HEK293 (cell line): Measurements from ENCODE around the gene INTS7.
"Not testable (repeated sequence)": the region's sequence is repeated elsewhere in the genome, so short reads cannot be mapped to it uniquely, and the experiment has no call there.

Experiments
- CTCF ChIA-PET: fragments of 350-600 bp; formaldehyde crosslinking; extraction: SDS; loops from one replicate; lab custom pipeline; 2021; ENCODE audit warnings: antibody characterized with exemption; lab: Yijun Ruan, JAX
- POLR2A ChIA-PET: fragments of 300-600 bp; formaldehyde crosslinking; extraction: SDS; loops from one replicate; lab custom pipeline; 2020; ENCODE audit warnings: antibody characterized with exemption, inconsistent platforms; lab: Yijun Ruan, JAX
- H3K27ac ChIP-seq: fragments of 200-500 bp; sonication (Bioruptor generic); 2 replicates; pipeline ENCODE4 v1.5.1; 2014; ENCODE audit warnings: low read depth, low read length, control low read depth, inconsistent platforms; ENCODE audit errors: extremely low read depth
- H3K36me3 ChIP-seq, 2 experiments: fragments of 200-500 bp in 1 of 2; sonication (Bioruptor generic) in 1 of 2; 1 replicate in 1 of 2; 2 replicates in 1 of 2; pipeline ENCODE4 v1.5.1; 2014 to 2017; ENCODE audit warnings: inconsistent platforms in 2 of 2, low read length in 2 of 2; ENCODE audit not compliant: control insufficient read depth in 2 of 2, insufficient read depth in 1 of 2
- H3K4me1 ChIP-seq: fragments of 200-500 bp; sonication (Bioruptor generic); 2 replicates; pipeline ENCODE4 v1.5.1; 2014; ENCODE audit warnings: mild to moderate bottlenecking, low read length, inconsistent platforms; ENCODE audit not compliant: control insufficient read depth, insufficient read depth
- H3K4me3 ChIP-seq: 2 replicates; pipeline ENCODE4 v1.5.1; 2011; ENCODE audit warnings: low read depth, mild to moderate bottlenecking, control low read depth, low read length, moderate library complexity
- H3K9me3 ChIP-seq: fragments of 200-500 bp; sonication (Bioruptor generic); 2 replicates; pipeline ENCODE4 v1.5.1; 2014; ENCODE audit warnings: low read depth, low read length, inconsistent platforms; ENCODE audit not compliant: control insufficient read depth, insufficient read depth
- EGR2 ChIP-seq: fragments of 450-650 bp; formaldehyde crosslinking; IDR thresholded peaks from 2 replicates; pipeline ENCODE4 v1.5.1; 2016; ENCODE audit warnings: low read depth, missing biosample characterization, missing genetic modification characterization
- ZBTB7A ChIP-seq: fragments of 450-650 bp; formaldehyde crosslinking; IDR thresholded peaks from 2 replicates; pipeline ENCODE4 v1.5.1; 2016; ENCODE audit warnings: low read depth, missing biosample characterization, missing genetic modification characterization
- ZNF19 ChIP-seq: fragments of 450-650 bp; formaldehyde crosslinking; IDR thresholded peaks from 2 replicates; pipeline ENCODE4; 2016; ENCODE audit warnings: missing biosample characterization, missing genetic modification characterization, low read depth
- ZNF202 ChIP-seq: fragments of 450-650 bp; formaldehyde crosslinking; IDR thresholded peaks from 2 replicates; pipeline ENCODE4 v1.5.1; 2016; ENCODE audit warnings: missing biosample characterization, missing genetic modification characterization, borderline replicate concordance
- ZNF248 ChIP-seq: fragments of 450-650 bp; formaldehyde crosslinking; IDR thresholded peaks from 2 replicates; pipeline ENCODE4 v1.5.1; 2017; ENCODE audit warnings: missing biosample characterization, missing genetic modification characterization
- ZNF514 ChIP-seq: fragments of 450-650 bp; formaldehyde crosslinking; IDR thresholded peaks from 2 replicates; pipeline ENCODE4 v1.5.1; 2016; ENCODE audit warnings: missing biosample characterization, missing genetic modification characterization
- ZNF548 ChIP-seq: fragments of 450-650 bp; formaldehyde crosslinking; IDR thresholded peaks from 2 replicates; pipeline ENCODE4 v1.5.1; 2016; ENCODE audit warnings: missing biosample characterization, missing genetic modification characterization
- ZNF621 ChIP-seq: fragments of 450-650 bp; formaldehyde crosslinking; IDR thresholded peaks from 2 replicates; pipeline ENCODE4 v1.5.1; 2017; ENCODE audit warnings: missing biosample characterization, missing genetic modification characterization
- ZNF658 ChIP-seq: fragments of 450-650 bp; formaldehyde crosslinking; IDR thresholded peaks from 2 replicates; pipeline ENCODE4; 2016; ENCODE audit warnings: missing biosample characterization, missing genetic modification characterization
- ZNF677 ChIP-seq: fragments of 450-650 bp; IDR thresholded peaks from 2 replicates; pipeline ENCODE4 v1.5.0; 2018; ENCODE audit warnings: missing biosample characterization, mild to moderate bottlenecking, missing genetic modification characterization, moderate library complexity
- ZNF776 ChIP-seq: fragments of 450-650 bp; formaldehyde crosslinking; IDR thresholded peaks from 2 replicates; pipeline ENCODE4 v1.5.0; 2017; ENCODE audit warnings: missing biosample characterization, missing genetic modification characterization, borderline replicate concordance
- TF ChIP-seq, protein P1 (sequence below): fragments of 450-650 bp; formaldehyde crosslinking; IDR thresholded peaks from 2 replicates; pipeline ENCODE4 v1.5.1; 2016; ENCODE audit warnings: missing biosample characterization, missing genetic modification characterization
- TF ChIP-seq, protein P2 (sequence below): fragments of 450-650 bp; formaldehyde crosslinking; conservative IDR thresholded peaks from 2 replicates; pipeline ENCODE4 v1.5.1; 2016; ENCODE audit warnings: low read depth, missing biosample characterization, missing genetic modification characterization
- TF ChIP-seq, protein P3 (sequence below): fragments of 450-650 bp; formaldehyde crosslinking; IDR thresholded peaks from 2 replicates; pipeline ENCODE4 v1.5.1; 2017; ENCODE audit warnings: missing biosample characterization, missing genetic modification characterization
- TF ChIP-seq, protein P4 (sequence below): fragments of 450-650 bp; formaldehyde crosslinking; IDR thresholded peaks from 2 replicates; pipeline ENCODE4 v1.5.1; 2016; ENCODE audit warnings: missing biosample characterization, missing genetic modification characterization
- TF ChIP-seq, protein P5 (sequence below): fragments of 450-650 bp; formaldehyde crosslinking; IDR thresholded peaks from 2 replicates; pipeline ENCODE4 v1.5.1; 2016; ENCODE audit warnings: missing biosample characterization, missing genetic modification characterization

The INTS7 gene

DNA sequence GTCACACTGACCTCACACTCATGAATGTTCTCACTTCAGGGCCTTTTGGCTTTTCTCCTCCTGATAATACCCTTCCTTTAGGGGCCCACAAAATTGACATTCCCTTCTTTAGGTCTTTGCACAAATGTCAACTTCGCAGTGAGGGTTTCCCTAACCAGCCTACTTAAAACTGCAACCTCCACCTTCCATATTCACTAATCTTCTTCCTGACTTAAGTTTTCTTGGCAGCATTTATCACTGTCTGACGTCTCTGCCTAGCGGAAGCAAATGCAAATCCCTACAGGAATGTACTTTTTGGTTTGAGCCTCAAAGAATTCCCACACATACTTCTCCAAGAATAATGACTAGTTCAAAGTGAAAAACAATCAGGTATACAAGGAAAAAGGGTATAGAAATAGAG is 32.8 kb downstream of the INTS7 start (continued):
- TF ChIP-seq, protein P1, sequence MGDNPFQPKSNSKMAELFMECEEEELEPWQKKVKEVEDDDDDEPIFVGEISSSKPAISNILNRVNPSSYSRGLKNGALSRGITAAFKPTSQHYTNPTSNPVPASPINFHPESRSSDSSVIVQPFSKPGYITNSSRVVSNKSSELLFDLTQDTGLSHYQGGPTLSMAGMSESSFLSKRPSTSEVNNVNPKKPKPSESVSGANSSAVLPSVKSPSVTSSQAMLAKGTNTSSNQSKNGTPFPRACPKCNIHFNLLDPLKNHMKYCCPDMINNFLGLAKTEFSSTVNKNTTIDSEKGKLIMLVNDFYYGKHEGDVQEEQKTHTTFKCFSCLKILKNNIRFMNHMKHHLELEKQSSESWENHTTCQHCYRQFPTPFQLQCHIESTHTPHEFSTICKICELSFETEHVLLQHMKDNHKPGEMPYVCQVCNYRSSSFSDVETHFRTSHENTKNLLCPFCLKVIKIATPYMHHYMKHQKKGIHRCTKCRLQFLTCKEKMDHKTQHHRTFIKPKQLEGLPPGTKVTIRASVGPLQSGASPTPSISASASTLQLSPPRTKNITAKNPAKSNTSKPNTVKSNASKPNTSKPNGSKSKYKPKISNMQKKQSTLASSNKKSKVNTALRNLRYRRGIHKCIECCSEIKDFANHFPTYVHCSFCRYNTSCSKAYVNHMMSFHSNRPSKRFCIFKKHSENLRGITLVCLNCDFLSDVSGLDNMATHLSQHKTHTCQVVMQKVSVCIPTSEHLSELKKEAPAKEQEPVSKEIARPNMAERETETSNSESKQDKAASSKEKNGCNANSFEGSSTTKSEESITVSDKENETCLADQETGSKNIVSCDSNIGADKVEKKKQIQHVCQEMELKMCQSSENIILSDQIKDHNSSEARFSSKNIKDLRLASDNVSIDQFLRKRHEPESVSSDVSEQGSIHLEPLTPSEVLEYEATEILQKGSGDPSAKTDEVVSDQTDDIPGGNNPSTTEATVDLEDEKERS (tag by site-specific recombination), result no peak

DNA sequence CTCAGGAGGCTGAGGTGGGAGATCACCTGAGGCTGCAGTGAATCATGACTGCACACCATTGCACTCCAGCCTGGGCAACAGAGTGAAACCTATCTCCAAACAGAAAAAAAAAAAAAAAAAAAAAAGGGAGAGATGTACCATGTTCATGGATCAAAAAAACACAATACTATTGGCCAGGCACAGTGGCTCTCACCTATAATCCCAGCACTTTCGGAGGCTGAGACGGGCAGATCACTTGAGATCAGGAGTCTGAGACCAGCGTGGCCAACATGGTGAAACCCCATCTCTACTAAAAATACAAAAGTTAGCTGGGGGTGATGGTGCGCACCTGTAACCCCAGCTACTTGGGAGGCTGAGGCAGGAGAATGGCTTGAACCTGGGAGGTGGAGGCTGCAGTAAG is 37.9 kb downstream of the INTS7 start:
- POLR2A ChIA-PET, result interaction anchor here (0.7 kb wide), 1 partner anchor 289 kb away, joined by 8 read pairs; no protein-coding TSS in a partner anchor
- not testable (repeated sequence) for H3K4me1 ChIP-seq
- CTCF ChIA-PET, result interaction anchor here (1.1 kb wide), 1 partner anchor 316 kb away, joined by 3 read pairs; no protein-coding TSS in a partner anchor

DNA sequence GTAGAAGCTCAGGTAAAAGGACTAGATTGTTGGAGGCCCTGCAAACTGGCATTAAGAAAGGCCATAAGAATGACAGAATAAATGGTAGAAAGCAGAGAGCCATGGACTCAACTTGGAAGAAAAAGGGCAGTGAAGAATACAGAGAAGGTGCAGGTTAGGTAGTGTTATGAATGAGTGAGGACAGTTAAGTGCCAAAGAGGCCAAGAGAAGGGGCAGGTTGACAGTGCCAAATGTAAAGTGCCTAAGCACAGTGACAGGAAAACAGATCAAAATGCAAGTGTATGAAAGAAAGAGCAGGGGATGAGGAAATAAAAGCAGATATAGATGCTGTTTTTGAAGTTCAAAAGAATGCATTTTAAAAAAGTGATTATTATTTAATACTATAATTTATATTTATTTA is 43.7 kb downstream of the INTS7 start:
- ChIA-PET POLR2A (no interaction called here), CTCF (interaction anchor here (0.6 to 2.1 kb wide), 3 partner anchors 43 to 311 kb away, joined by 3 to 6 read pairs (median 3); no protein-coding TSS in a partner anchor)
- peaks cover 16 to 31% of the 10 kb centered on the region in 2 experiments for H3K36me3 ChIP-seq
- TF ChIP-seq, protein P2, sequence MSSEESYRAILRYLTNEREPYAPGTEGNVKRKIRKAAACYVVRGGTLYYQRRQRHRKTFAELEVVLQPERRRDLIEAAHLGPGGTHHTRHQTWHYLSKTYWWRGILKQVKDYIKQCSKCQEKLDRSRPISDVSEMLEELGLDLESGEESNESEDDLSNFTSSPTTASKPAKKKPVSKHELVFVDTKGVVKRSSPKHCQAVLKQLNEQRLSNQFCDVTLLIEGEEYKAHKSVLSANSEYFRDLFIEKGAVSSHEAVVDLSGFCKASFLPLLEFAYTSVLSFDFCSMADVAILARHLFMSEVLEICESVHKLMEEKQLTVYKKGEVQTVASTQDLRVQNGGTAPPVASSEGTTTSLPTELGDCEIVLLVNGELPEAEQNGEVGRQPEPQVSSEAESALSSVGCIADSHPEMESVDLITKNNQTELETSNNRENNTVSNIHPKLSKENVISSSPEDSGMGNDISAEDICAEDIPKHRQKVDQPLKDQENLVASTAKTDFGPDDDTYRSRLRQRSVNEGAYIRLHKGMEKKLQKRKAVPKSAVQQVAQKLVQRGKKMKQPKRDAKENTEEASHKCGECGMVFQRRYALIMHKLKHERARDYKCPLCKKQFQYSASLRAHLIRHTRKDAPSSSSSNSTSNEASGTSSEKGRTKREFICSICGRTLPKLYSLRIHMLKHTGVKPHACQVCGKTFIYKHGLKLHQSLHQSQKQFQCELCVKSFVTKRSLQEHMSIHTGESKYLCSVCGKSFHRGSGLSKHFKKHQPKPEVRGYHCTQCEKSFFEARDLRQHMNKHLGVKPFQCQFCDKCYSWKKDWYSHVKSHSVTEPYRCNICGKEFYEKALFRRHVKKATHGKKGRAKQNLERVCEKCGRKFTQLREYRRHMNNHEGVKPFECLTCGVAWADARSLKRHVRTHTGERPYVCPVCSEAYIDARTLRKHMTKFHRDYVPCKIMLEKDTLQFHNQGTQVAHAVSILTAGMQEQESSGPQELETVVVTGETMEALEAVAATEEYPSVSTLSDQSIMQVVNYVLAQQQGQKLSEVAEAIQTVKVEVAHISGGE (tag by site-specific recombination), result no peak
- TF ChIP-seq ZNF202 (tag by site-specific recombination), result no peak
- TF ChIP-seq, protein P3, sequence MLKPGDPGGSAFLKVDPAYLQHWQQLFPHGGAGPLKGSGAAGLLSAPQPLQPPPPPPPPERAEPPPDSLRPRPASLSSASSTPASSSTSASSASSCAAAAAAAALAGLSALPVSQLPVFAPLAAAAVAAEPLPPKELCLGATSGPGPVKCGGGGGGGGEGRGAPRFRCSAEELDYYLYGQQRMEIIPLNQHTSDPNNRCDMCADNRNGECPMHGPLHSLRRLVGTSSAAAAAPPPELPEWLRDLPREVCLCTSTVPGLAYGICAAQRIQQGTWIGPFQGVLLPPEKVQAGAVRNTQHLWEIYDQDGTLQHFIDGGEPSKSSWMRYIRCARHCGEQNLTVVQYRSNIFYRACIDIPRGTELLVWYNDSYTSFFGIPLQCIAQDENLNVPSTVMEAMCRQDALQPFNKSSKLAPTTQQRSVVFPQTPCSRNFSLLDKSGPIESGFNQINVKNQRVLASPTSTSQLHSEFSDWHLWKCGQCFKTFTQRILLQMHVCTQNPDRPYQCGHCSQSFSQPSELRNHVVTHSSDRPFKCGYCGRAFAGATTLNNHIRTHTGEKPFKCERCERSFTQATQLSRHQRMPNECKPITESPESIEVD (tag by site-specific recombination), result no peak
- no peak for TF ChIP-seq EGR2 (tag by site-specific recombination)
- H3K4me1 ChIP-seq, result no peaks in the 10 kb centered on the region
- no peaks in the 10 kb centered on the region for H3K9me3 ChIP-seq
- H3K4me3 ChIP-seq, result no peak overlapping the region
- H3K27ac ChIP-seq, result no peak overlapping the region

More for the DNA sequence above, 37.9 kb downstream of the INTS7 start:
- H3K9me3 ChIP-seq, H3K4me3 ChIP-seq, H3K27ac ChIP-seq: not testable (repeated sequence)
- H3K36me3 ChIP-seq, result peaks cover 34 to 45% of the 10 kb centered on the region in 2 experiments
- peak; percentile 92; the same call in 1 of the 2 replicates for TF ChIP-seq ZNF248 (tag by site-specific recombination)

DNA sequence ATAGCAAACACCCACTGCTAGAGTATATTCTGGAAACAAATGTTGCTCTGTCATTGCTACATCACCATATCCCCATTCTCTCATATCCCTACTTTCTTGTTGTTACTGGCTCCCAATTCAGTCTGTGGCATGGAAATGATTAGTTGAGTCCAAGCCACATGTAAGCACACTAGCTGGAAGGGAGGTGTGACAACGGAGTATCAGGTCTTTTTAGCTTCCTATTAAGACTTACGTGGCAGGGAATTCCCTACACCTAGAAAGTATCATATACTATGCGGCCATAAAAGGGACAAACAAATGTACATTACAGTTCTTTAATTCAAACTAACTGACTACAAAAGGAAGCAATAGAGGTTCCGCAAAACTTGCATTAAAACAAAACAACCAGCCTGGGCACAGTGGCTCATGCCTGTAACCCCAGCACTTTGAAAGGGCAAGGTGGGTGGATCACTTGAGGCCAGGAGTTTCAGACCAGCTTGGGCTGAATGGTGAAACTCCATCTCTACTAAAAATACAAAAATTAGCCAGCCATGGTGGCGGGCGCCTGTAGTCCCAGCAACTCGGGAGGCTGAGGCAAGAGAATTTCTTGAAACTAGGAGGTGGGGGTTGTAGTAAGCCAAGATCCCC is 48.6 kb downstream of the INTS7 start:
- Histone ChIP-seq H3K9me3 (no peaks in the 10 kb centered on the region), H3K4me3 (no peak overlapping the region), H3K36me3 (peaks cover 18 to 46% of the 10 kb centered on the region in 2 experiments), H3K27ac (no peak overlapping the region), H3K4me1 (no peaks in the 10 kb centered on the region)
- CTCF ChIA-PET, result interaction anchor here (1.0 to 1.1 kb wide), 2 partner anchors 9 to 288 kb away, joined by 3 to 4 read pairs; no protein-coding TSS in a partner anchor
- POLR2A ChIA-PET, result no interaction called here
- TF ChIP-seq ZNF19, result no peak
- no peak for TF ChIP-seq ZNF548
- TF ChIP-seq, protein P4, sequence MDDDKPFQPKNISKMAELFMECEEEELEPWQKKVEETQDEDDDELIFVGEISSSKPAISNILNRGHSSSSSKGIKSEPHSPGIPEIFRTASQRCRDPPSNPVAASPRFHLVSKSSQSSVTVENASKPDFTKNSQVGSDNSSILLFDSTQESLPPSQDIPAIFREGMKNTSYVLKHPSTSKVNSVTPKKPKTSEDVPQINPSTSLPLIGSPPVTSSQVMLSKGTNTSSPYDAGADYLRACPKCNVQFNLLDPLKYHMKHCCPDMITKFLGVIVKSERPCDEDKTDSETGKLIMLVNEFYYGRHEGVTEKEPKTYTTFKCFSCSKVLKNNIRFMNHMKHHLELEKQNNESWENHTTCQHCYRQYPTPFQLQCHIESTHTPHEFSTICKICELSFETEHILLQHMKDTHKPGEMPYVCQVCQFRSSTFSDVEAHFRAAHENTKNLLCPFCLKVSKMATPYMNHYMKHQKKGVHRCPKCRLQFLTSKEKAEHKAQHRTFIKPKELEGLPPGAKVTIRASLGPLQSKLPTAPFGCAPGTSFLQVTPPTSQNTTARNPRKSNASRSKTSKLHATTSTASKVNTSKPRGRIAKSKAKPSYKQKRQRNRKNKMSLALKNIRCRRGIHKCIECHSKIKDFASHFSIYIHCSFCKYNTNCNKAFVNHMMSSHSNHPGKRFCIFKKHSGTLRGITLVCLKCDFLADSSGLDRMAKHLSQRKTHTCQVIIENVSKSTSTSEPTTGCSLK, result no peak
- no peak for TF ChIP-seq ZNF514 (tag by site-specific recombination)
- TF ChIP-seq ZNF677 (tag by site-specific recombination), result no peak
- TF ChIP-seq ZBTB7A (tag by site-specific recombination), result no peak
- no peak for TF ChIP-seq ZNF776 (tag by site-specific recombination)
- no peak for TF ChIP-seq ZNF658 (tag by site-specific recombination)
- TF ChIP-seq, protein P5, sequence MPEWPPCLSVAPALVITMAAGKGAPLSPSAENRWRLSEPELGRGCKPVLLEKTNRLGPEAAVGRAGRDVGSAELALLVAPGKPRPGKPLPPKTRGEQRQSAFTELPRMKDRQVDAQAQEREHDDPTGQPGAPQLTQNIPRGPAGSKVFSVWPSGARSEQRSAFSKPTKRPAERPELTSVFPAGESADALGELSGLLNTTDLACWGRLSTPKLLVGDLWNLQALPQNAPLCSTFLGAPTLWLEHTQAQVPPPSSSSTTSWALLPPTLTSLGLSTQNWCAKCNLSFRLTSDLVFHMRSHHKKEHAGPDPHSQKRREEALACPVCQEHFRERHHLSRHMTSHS (tag by site-specific recombination), result no peak
- no peak for TF ChIP-seq ZNF621 (tag by site-specific recombination)
